ENCODE data around the gene SERPINA9.

The SERPINA9 gene

GRCh38 chr14:94480809-94481208 is 4.8 kb upstream of the SERPINA9 start:
- no peak for FAIRE-seq
- DNase-seq (ENCODE audit: insufficient read length, low spot score): no peak
- no peak for TF ChIP-seq CTCF (IDR thresholded peaks at IDR 0.05; ENCODE audit: insufficient read depth, missing control alignments)

DNA sequence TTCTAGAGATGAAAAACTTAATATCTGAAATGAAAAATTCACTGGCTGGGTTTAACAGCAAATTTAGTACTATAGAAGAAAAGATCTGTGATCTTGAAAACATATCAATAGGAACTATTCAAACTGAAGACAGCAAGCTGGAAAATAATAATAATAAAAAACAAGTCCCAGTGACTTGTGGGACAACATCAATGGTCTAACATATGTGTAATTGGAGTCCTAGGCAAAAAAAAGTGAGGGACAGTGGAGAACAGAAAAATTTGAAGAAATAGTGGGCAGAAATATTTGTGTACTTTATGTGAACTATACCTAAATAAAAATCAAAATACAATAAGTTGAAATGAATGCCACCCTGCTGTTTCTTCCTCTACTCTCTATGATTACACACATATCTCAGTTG is 2.4 kb upstream of the SERPINA9 start:
- FAIRE-seq: no peak
- TF ChIP-seq CTCF (IDR thresholded peaks at IDR 0.05; ENCODE audit: insufficient read depth, missing control alignments): no peak
- no peak for DNase-seq (ENCODE audit: insufficient read length, low spot score)

GRCh38 chr14:94474581-94475031 is 1.4 kb downstream of the SERPINA9 start:
- DNase-seq (ENCODE audit: insufficient read length, low spot score): no peak
- TF ChIP-seq CTCF (IDR thresholded peaks at IDR 0.05; ENCODE audit: insufficient read depth, missing control alignments): no peak

DNA sequence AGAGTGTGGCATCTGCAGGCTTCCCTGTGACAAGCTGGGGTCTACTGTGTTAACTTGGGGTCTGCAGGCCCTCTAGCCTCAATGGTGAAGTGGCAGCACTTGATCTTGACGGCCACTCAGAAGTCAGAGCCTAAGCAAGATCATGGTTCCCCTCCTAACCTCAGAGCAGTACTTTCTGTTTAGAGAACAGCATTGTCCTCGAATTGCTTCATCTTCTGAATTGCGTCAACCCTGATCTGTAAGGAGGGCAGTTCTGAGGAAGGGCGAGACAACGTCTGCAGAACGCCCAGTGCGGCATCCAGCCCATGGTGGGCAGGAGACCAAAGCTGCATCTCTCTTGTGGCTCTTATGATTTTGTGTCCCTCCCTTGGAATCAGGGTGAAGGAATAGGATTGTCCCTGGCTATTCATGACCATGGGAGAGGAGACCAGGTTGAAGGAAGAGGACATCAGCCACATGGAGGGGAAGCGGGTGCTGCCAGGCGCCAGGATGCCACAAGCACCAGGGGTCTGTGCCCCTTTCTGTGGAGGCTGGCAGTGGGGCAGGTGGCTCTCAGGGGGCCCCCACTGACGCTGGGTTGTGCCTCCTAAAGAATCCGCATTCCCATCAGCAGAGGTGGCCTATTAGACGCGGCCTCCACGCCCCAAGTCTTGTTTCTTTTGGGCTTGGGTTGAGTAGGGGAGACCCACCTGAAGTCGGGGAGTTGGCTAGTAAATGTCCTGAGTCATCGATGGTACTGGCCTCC is 2.2 kb downstream of the SERPINA9 start:
- TF ChIP-seq CTCF (IDR thresholded peaks at IDR 0.05; ENCODE audit: insufficient read depth, missing control alignments): no peak
- FAIRE-seq (no peak), DNase-seq (ENCODE audit: insufficient read length, low spot score) (no peak)

More at GRCh38 chr14:94474581-94475031, 1.4 kb downstream of the SERPINA9 start:
- FAIRE-seq: no peak

GRCh38 chr14:94472842-94473241 is 3.2 kb downstream of the SERPINA9 start:
- no peak for DNase-seq (ENCODE audit: insufficient read length, low spot score)
- FAIRE-seq: no peak
- TF ChIP-seq CTCF (IDR thresholded peaks at IDR 0.05; ENCODE audit: insufficient read depth, missing control alignments): no peak

DNA sequence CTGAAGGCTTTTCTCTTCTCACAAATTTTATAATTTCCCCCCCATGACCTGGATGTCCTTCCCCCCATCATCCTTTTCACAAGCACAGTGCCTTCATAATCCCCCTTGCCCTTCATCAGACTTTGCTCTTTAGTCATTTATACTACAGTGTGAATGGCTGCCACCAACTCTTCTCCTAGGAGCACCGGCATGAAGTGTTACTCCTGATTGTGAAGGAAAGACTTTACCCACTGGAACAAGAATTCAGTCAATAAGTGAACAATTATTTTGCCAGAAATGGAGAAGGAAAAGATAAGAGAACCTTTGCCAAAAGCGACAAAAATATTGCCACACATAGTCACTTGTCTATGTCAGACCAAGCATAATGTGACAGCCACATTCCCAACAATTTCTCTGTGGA is 5.0 kb downstream of the SERPINA9 start:
- no peak for TF ChIP-seq CTCF (IDR thresholded peaks at IDR 0.05; ENCODE audit: insufficient read depth, missing control alignments)
- no peak for DNase-seq (ENCODE audit: insufficient read length, low spot score)
- no peak for FAIRE-seq

DNA sequence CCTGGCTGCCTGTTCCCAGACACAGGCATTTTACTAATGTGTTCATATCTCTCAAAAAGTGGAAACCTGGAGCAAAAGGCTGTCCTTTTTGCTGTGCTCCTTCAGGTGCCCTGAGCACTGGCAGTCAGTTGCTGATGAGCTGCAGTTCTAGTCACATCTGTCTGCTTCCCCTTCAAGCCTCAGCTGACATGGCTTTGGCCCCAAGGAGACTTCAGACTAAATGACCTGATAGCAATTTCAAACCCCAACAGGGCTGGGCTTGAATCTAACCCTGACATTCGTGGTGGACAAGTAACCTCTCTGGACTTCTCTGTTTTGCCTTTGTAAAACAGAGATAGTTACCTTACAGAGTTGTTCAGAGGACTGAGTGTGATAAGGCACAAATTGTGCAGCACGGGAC is 5.7 kb downstream of the SERPINA9 start:
- FAIRE-seq (no peak), DNase-seq (ENCODE audit: insufficient read length, low spot score) (no peak)
- TF ChIP-seq CTCF (IDR thresholded peaks at IDR 0.05; ENCODE audit: insufficient read depth, missing control alignments): no peak

Measured in D721Med (cell line).